Activated CD4-positive, alpha-beta T cell treated with anti-CD3 and anti-CD28 coated beads, Interleukin-2, amount 50 U/mL, for 24 hours (primary cell): ENCODE results near the gene CHSY1.
"Not testable (repeated sequence)": the region's sequence is repeated elsewhere in the genome, so short reads cannot be mapped to it uniquely, and the experiment has no call there.

ENCODE experiments used
- DNase-seq, 2 donors: peaks; one replicate each; pipeline ENCODE4 v3.0.0-alpha.2; 2020; ENCODE audit warnings: low read depth in 1 of 2, low spot score in 1 of 2

Gene CHSY1

DNA sequence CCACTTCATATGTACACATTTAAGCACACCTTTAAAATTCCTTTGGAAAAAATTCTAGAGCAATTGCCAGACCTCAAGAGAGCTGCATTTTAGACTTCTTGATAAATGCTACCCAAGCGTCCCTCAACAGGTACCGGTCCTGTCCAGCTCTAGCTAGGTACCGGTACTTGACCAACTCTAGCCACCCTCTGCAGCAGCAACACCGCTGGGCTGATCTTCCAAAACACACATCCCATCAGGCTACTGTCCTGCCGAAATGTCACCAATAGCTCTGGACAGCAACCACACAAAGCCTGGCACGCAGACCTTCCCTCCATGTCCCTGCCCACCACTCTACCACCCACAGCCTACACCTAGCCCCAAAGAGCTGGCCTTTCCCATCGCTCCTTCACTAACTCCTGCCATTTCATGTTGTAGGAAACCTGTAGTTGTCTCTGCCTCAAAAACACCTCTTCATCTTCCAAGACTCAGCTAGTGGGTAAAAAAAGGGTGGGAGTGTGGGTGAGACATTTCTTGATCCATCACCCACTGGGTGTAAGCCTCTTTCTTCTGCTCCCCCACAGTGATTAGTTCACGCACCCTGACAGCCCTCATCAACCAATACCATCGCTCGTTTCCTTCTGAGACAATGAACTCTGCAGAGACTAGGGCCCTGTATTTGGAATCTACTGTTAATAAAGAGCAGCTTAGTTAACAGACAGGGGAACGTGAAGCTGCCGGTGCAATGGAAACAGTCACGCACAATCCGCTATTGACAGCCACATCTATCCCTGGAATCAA, 6.8 kb downstream of the CHSY1 start:
- no peak for DNase-seq

DNA sequence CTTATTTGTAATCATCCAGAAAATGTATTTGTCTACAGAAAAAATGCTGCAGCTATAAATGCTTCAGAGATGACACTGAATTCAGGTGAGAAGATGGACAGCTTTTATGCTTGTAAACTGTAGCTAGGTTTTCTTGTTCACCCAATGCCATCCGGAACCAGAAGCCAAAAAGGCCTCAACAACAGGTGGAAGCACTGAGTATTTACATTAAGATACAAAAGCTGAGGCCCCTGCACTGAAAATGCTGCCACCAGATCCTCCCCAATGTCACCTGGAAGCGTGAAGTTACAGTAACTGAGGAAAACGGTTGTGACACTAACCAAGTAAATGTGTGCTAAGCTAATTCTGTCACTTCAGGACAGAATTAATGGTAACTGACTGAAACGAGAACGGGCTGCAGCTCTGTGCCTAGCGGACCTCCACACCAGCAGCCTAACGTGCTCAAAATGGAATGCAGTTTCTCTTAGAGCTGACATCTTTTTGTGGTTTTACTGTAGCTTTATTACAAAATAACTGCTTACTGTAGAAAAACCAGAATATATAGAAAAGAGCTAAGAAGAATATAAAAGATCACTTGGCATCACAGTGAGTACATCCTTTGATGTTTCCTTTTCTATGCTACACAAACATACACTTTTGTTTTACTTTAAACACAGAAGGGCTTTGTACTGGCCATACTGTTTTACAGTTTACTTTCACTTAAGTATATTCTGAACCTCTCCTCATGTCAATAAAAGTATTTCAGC, 7.6 kb downstream of the CHSY1 start:
- no peak for DNase-seq

DNA sequence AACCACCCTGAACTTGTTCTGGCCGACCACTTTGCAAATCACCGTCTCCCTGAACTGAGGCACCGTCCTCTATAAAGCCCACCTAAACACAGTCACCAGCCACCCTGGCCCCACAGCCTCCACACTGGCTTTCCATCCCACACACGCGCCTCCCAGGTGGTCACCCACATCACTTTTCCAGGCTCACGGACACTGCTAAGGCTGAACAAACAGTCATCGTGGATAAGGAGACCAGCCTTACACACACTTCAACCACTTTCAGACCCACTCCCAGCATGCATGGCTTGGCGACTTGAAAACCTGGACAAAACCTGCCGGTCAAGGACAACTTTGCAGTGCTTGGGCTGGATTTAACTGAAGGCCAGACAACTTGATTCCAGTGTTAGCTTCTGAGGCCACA, 8.4 kb downstream of the CHSY1 start:
- no peak for DNase-seq

- DNase-seq, result no peak
Observed at GRCh38 chr15:101242999-101243336, 8.9 kb downstream of the CHSY1 start.

DNA sequence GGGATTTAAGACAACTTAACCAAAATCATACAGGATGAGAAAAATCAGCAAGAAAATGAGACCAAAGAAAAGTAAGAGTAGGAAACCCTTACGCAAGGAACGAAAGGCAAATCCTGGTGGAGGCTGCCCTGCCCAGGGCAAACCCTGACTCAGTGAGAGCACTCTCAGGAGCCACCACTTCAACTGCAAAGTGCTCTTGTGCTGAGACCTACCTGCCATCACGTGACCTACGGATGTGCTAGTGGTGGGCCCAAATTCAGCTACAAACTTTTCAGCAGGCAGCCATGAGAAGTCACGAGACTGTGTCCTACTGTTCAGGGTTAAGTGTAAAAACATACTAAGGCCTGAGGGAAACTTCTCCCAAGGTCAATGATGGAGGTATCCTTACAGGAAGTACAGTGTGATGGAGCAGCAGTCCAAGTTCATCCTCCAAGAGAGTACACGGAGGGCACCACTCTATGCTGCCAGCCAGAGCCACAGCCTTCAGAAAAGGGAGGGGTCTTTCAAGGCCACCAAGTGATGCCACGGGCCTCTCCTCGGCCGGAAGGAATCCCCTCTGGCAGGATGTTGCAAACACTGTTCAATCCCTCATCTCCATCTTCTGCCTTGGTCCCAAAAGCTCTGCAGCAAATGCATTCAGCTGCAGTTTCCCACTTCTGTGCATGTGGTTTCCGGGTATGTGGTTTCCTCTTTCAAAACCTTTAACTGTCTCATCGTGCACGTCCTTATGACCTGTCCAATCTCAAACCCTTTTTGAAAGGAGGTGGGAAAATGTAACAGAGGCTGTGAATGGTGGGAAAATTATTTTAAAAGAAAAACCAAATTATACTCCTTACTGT, 9.5 kb downstream of the CHSY1 start:
- DNase-seq, result peak in 1 of 2 donors; percentile 43

DNA sequence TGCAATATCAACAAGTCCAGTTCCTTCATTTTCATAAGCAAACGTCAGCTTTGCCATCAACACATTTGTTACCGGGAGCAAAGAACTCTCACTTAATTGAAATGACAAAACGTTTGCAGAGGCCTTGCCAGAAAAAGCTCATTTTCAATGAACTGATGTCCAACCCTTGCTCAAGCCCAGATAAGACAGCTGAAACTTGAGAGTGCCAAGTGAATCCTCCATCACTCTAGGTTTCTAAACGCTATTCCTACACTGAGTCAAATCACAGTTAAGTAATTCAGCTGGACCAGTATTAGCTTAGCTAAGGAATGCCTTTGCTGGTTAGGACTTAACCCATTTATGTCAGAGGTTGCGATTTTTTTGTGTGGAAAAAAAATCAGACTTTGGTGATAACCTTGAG, 11.5 kb downstream of the CHSY1 start:
- DNase-seq, result no peak

- no peak for DNase-seq
Observed at GRCh38 chr15:101239724-101240136, 12.1 kb downstream of the CHSY1 start.

DNA sequence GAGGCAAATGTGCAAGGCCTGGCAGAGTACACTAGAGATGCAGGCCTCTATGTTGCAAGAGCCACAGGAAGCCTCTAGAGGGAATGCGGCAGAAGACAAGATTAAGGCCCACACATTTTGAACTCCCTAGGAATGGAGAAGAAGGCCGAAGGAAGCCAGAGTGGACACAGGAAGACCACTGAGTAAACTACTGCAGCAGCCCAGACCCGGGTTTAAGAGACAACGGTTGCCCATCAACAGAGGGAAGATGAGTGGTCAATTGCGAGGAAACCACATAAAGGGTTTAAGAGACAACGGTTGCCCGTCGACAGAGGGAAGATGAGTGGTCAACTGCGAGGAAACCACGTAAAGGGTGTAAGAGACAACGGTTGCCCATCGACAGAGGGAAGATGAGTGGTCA, 14.6 kb downstream of the CHSY1 start:
- DNase-seq, result no peak

- no peak for DNase-seq
Observed at GRCh38 chr15:101233651-101234280, 18.1 kb downstream of the CHSY1 start.

DNA sequence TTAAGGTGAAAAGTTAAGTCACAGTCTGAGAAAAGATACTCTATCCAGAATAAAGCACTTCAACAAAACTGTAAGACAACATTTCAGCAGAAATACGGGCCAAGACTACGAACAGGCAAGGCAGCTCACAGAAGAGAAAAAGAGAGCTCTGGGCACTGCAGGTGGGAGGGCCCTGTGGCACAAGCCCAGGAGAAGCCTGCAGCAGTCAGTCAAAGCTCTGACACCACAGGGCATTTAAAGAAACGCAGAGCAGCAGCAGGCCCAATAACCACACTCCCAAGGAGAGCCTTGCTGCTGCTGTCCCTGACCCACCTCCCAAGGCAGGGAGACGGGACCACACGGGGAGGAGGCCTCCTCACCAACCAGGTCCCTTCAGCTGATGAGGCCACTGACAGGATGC, 19.2 kb downstream of the CHSY1 start:
- no peak for DNase-seq

- no peak for DNase-seq
Observed at GRCh38 chr15:101228313-101228712, 23.5 kb downstream of the CHSY1 start.

DNA sequence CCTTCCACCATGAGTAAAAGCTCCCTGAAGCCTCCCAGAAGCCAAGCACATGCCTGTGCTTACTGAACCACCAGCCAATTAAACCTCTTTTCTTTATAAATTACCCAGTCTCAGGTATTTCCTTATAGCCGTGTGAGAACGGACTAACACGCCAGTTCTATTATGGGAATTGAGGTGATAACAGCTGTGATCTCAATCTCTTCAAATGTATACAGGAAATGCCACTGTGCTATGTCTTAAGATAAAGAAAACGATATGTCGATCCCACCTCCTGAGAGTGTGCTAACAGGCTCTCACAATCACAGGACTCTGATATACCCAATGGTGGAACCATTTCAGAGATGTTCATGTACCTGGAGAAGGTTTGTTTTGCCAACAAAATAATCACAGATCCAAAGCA, 26.2 kb downstream of the CHSY1 start:
- no peak for DNase-seq

DNA sequence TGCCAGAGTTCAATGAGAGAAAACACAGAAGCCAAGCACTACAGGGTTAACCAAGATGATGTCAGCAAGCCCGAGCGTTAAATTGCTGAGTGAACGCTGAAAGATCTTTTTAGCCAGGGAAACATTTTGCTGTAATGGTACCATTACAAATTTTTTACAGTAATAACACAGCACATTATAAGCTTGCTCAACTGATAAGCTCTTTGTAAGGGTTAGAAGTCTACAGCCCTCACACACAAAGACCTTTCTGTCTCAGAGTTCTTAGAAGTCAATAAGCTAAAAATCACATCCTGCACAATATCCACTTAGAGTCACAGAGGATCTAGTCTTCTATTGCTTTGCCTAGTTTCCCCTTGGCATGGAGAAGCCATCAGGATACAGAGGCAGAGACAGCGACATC, 29.9 kb downstream of the CHSY1 start:
- DNase-seq, result no peak

DNA sequence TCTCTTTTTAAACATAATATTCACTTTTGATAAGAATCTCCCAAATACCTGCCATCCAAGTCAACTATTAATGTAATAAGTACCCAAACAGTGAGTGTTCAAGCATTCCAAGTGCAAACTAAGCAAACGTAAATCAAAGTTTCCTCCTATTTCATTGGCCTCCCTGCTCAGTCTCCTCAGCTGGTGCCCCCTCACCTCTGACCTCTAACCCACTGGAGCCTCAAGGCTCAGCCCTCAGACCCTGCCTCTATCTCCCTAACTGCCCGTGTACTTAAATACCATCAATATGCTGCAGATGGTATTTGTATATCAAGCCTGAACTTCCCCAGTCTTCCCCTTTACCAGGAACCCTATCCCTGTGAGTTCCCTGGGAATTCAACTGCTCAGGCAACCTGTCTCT, 31.8 kb downstream of the CHSY1 start:
- DNase-seq, result no peak

- no peak for DNase-seq
Observed at GRCh38 chr15:101219441-101219840, 32.4 kb downstream of the CHSY1 start.

DNA sequence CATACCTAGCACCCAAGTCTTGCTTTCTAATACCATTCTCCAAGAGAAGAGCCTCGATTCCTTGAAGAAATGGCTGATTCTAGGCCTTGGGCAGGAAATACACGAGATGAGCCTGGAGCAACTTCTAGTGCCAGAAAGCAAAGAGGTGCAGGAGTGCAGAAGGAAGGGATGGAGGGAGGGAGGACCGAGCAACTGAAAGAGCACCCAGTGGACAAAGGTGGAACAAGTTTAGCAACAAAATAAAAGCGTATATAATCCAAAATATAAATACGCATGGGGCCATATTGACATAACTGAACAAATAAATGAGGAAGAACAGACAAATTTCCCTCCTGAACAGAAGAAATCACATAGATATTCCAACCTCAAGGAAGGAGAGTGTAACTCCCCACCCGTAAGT, 34.4 kb downstream of the CHSY1 start:
- no peak for DNase-seq

GRCh38 chr15:101216100-101216499, 35.7 kb downstream of the CHSY1 start:
- no peak for DNase-seq

DNA sequence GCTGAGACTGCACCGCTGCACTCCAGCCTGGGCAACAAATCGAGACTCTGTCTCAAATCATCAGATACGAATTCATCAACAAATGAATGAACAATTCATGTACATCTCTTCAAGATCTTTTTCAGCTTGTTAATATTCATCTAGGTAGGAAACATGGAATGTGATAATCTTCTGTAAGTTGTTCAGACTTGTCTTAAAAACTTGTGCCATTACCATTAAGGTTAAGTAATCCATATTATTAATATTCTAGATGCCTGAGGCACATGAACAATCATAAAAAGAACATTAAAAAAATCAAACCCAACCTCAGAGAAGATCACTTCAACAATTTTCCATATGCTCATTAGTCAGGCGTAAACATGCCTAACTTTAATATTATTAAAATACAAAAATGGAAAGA, 36.2 kb downstream of the CHSY1 start:
- no peak for DNase-seq

DNA sequence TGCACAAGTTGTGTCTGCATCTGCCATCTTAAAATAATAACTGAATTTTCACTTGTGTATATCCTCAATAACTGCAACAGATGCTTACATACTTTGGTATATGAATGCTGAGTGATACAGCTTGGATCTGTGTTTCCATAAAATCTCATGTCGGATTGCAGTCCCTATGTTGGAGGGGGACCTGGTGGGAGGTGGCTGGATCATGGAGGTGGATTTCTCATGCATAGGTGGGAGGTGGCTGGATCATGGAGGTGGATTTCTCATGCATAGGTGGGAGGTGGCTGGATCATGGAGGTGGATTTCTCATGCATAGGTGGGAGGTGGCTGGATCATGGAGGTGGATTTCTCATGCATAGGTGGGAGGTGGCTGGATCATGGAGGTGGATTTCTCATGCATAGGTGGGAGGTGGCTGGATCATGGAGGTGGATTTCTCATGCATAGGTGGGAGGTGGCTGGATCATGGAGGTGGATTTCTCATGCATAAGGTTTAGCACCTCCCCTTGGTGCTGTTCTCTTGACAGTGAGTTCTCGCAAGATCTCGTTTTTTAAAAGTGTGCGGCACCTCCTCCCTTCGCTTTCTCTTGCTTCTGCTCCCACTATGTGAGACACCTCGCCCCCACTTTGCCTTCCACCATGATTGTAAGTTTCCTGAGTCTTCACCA, 37.3 kb downstream of the CHSY1 start:
- not testable (repeated sequence) for DNase-seq

- DNase-seq, result no peak
Observed at GRCh38 chr15:101213570-101213969, 38.3 kb downstream of the CHSY1 start.

GRCh38 chr15:101213147-101213546, 38.7 kb downstream of the CHSY1 start:
- no peak for DNase-seq
